Gastroesophageal sphincter (tissue), 4 donors: ENCODE measurements around the gene SCNN1A. TPM values are rescaled to one million over a fixed set of nuclear protein-coding genes. Genes with fewer than 3 reads are reported as not detected.
A peak's percentile ranks its signal among the peaks of the same experiment; 100 is the strongest.

Source experiments
- ATAC-seq: fragments of 150-250 bp; one replicate; pipeline ENCODE4 v1.9.1; 2016; ENCODE audit warnings: mild to moderate bottlenecking, moderate library complexity
- H3K27ac ChIP-seq, 4 donors: fragments of 200-600 bp; sonication (generic) in 3 of 4; 1 replicate in 3 of 4; 2 replicates in 1 of 4; pipeline ENCODE4 v1.5.1; 2016 to 2019
- H3K27me3 ChIP-seq: fragments of 200-600 bp; sonication (generic); one replicate; pipeline ENCODE4 v1.5.1; 2019
- H3K36me3 ChIP-seq, 2 donors: fragments of 200-600 bp; sonication (generic); one replicate each; pipeline ENCODE4 v1.5.1; 2019; ENCODE audit warnings: control low read depth in 1 of 2
- H3K4me1 ChIP-seq, 3 donors: fragments of 200-600 bp; sonication (generic); 1 replicate in 2 of 3; 2 replicates in 1 of 3; pipeline ENCODE4 v1.5.1; 2016 to 2019; ENCODE audit warnings: control low read depth in 2 of 3
- H3K4me3 ChIP-seq, 2 donors: fragments of 200-600 bp; sonication (generic); one replicate each; pipeline ENCODE4 v1.5.1; 2019; ENCODE audit warnings: mild to moderate bottlenecking in 1 of 2, moderate library complexity in 1 of 2
- H3K9me3 ChIP-seq, 3 donors: fragments of 200-600 bp; sonication (generic); one replicate each; pipeline ENCODE4 v1.5.1; 2017 to 2019; ENCODE audit warnings: control low read depth in 2 of 3
- CTCF ChIP-seq, 4 experiments: fragments of 200-600 bp in 2 of 4; fragments of 450-650 bp in 2 of 4; sonication (generic) in 1 of 4; IDR thresholded peaks; one replicate each; pipeline ENCODE4 v1.5.1; 2017 to 2019; ENCODE audit warnings: antibody characterized with exemption in 4 of 4, mild to moderate bottlenecking in 2 of 4, moderate library complexity in 2 of 4
- EP300 ChIP-seq: sonication (generic); formaldehyde crosslinking; IDR thresholded peaks from one replicate; pipeline ENCODE4 v1.6.1; 2017; ENCODE audit warnings: antibody characterized with exemption, mild to moderate bottlenecking
- POLR2A ChIP-seq, 2 donors: fragments of 450-650 bp; IDR thresholded peaks; one replicate each; pipeline ENCODE4 v1.6.1; 2017; ENCODE audit warnings: antibody characterized with exemption in 2 of 2, mild to moderate bottlenecking in 2 of 2, moderate library complexity in 1 of 2
- POLR2AphosphoS5 ChIP-seq: sonication (generic); formaldehyde crosslinking; IDR thresholded peaks from one replicate; pipeline ENCODE4 v1.6.1; 2017; ENCODE audit warnings: antibody characterized with exemption
- WGBS, 2 donors: methylation state at CpG; one replicate each; pipeline ENCODE4 v1.1.5; 2018; ENCODE audit warnings: low coverage in 1 of 2; 5-methylcytosine and 5-hydroxymethylcytosine counted together
- total RNA-seq, 4 donors: library from RNA; depleted of rRNA; stranded (reverse); fragments of >200 nt; gene quantifications; one replicate each; pipeline ENCODE4 v1.1.0, GENCODE V29; 2016

Gene SCNN1A
- total RNA-seq, 4 donors from 2014 or later = 0.62 to 19.9 (median 5.2) TPM; not detected in 1

GRCh38 chr12:6328045-6328779 lies 47.2 kb downstream of the SCNN1A start:
- Histone ChIP-seq H3K27me3 (no peaks in the 10 kb centered on the region), H3K27ac (peak overlapping the region in 3 of 4 donors; percentile 75 to 83 (median 77)), H3K4me3 (no peak overlapping the region), H3K36me3 (peaks cover 0 to 58% of the 10 kb centered on the region in 2 donors), H3K4me1 (peaks cover 2 to 100% (median 40%) of the 10 kb centered on the region in 3 donors), H3K9me3 (no peaks in the 10 kb centered on the region)
- TF ChIP-seq CTCF (IDR thresholded peaks at IDR 0.05) = no peak
- no peak for TF ChIP-seq POLR2AphosphoS5
- no peak for TF ChIP-seq POLR2A (IDR thresholded peaks at IDR 0.05)
- no peak for TF ChIP-seq EP300
- 40 to 60% methylated on average over 2 to 3 of the region's 10 CpGs for WGBS, 2 donors
- ATAC-seq = no peak

DNA sequence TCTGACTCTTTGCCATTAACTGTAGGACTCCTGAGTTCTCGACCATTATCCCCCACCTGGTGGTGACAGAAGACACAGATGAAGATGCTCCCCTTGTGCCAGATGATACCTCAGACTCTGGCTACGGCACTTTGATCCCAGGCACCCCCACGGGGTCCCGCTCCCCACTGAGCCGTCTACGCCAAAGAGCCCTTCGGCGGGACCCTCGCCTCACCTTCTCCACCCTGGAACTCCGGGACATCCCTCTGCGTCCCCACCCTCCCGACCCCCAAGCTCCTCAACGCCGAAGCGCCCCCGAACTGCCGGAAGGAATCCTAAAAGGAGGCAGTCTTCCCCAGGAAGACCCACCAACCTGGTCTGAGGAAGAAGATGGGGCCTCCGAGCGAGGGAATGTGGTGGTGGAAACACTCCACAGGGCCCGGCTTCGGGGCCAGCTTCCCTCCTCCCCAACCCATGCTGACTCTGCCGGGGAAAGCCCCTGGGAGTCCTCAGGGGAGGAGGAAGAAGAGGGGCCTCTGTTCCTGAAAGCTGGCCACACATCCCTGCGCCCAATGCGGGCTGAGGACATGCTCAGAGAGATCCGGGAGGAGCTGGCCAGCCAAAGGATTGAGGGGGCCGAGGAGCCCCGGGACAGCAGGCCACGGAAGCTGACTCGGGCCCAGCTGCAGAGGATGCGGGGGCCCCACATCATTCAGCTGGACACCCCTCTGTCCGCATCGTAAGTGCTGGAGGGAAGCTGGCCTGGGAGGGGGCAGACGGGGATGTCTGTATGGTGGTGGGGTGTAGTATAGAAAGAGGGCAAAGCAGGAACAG lies 47.9 kb downstream of the SCNN1A start:
- peaks cover 0 to 50% of the 10 kb centered on the region in 2 donors for H3K36me3 ChIP-seq
- H3K4me1 ChIP-seq = peaks cover 2 to 100% (median 40%) of the 10 kb centered on the region in 3 donors
- no peak overlapping the region for H3K4me3 ChIP-seq
- 28 to 40% methylated on average over 4 to 6 of the region's 33 CpGs for WGBS, 2 donors
- TF ChIP-seq POLR2A (IDR thresholded peaks at IDR 0.05) (no peak), CTCF (IDR thresholded peaks at IDR 0.05) (peak in 2 of 4 experiments; percentile 6 to 21), POLR2AphosphoS5 (peak; percentile 3), EP300 (no peak)
- no peaks in the 10 kb centered on the region for H3K27me3 ChIP-seq
- peak overlapping the region; percentile 29 to 83 (median 76) for H3K27ac ChIP-seq
- no peak for ATAC-seq
- no peaks in the 10 kb centered on the region for H3K9me3 ChIP-seq

DNA sequence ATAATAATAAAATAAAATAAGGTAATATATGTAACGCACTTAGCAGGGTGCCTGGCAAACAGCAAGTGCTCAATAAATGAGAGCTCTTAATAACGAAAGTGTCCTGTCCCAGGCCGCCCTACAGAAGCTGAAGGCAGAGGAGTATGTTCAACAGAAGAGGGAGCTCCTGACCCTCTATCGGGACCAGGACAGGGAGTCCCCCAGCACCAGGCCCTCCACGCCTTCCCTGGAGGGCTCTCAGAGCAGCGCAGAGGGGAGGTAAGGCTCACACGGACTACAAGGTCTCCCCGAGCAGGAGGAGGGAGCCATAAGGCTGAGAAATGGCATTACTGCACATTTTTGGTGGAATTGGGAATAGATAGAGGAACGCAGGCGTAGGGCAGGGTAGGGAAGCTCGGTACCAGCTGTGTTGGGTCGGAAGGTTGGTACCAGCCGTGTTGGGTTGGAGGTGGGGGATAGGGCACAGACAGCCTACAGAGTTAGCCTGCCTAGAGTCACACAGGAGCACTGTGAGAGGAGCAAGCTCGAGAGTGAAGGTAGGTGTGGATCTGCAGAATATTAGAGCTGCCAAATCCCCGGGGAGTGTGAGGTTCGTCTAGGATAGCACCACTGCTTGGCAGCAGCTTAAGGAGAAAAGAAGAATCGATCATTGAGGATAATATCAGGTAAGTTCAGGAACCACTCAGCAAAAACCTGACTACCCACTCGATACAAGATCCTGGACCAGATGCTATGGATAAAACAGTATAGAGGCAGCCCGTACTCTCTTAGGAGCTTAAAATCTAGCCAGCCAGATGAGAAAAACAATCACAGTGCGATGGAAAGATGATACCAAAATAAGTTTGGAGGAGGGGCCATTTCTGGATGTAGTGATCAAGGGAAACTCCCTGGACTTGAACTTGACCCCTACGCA lies 48.8 kb downstream of the SCNN1A start:
- Histone ChIP-seq H3K27me3 (no peaks in the 10 kb centered on the region), H3K27ac (peak overlapping the region; percentile 1 to 83 (median 76)), H3K4me1 (peaks cover 2 to 99% (median 39%) of the 10 kb centered on the region in 3 donors), H3K9me3 (no peaks in the 10 kb centered on the region), H3K36me3 (peaks cover 0 to 41% of the 10 kb centered on the region in 2 donors), H3K4me3 (peak overlapping the region in 1 of 2 donors; percentile 23)
- ATAC-seq = peak; percentile 74
- peak; percentile 72 for TF ChIP-seq POLR2AphosphoS5
- no peak for TF ChIP-seq EP300
- TF ChIP-seq CTCF (IDR thresholded peaks at IDR 0.05) = peak in 3 of 4 experiments; percentile 70 to 75 (median 74)
- TF ChIP-seq POLR2A (IDR thresholded peaks at IDR 0.05) = no peak
- WGBS, 2 donors = 28 to 44% methylated on average over 9 to 15 of the region's 21 CpGs

GRCh38 chr12:6324936-6325750 lies 50.2 kb downstream of the SCNN1A start:
- no peak for ATAC-seq
- Histone ChIP-seq H3K4me3 (no peak overlapping the region), H3K4me1 (peaks cover 2 to 85% (median 34%) of the 10 kb centered on the region in 3 donors), H3K9me3 (no peaks in the 10 kb centered on the region), H3K36me3 (peaks cover 0 to 27% of the 10 kb centered on the region in 2 donors), H3K27ac (peak overlapping the region in 3 of 4 donors; percentile 22 to 82 (median 75)), H3K27me3 (no peaks in the 10 kb centered on the region)
- TF ChIP-seq POLR2AphosphoS5 (peak; percentile 3), CTCF (IDR thresholded peaks at IDR 0.05) (no peak)
- 60 to 63% methylated on average over 2 to 5 of the region's 6 CpGs for whole genome bisulfite sequencing, 2 donors
